HG02798 (cell line): ENCODE results near the gene SLC6A18.
"Not testable (repeated sequence)": the region's sequence is repeated elsewhere in the genome, so short reads cannot be mapped to it uniquely, and the experiment has no call there.

Experiments
- ATAC-seq: cut with Tn5 transposase; IDR thresholded peaks from one replicate; pipeline ENCODE4 v1.9.1; 2021; ENCODE audit warnings: mild to moderate bottlenecking; ENCODE audit not compliant: unreplicated experiment, poor library complexity

SLC6A18 gene

DNA sequence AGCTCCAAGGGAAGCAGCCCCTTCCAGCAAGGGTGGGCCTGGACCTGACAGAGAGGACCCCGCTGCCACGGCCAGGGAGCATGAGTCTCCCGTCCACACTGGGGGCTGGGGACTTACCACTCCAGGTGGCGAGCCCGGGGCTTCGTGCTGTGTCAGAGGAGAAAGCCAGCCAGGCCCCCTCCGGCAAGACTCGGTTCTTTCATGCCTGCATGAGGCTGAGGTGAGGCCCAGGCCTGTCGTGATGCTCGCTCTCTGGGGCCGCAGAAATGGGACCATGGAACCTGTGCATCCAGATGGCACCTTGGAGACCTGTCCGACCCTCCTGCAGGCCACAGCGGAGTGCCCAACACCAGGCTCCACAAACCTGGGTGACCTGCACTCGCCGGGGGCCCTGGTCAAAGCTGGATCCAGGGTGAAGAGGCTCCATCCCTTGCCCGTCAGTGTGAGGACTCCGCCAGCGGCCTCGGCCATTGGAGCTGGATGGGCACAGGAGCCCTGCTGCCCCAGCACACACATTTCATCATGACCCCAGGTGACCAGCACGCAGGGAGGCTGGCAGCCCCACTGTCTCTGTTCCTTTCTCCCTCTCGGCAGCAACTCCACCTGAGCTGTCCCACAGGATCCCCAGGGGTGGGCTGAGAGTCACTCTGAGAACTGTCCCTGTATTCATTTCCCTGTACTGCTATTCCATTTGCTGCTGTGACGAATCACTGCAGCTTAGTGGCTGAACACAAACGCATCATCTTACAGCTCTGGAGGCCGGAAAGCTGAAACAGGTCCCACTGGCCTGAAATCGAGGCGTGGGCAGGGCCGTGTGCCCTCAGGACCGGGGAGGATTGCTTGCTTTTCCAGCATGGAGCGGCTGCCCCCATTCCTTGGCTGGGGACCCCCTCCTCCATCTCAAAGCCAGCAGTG is 24.4 kb downstream of the SLC6A18 start:
- ATAC-seq: no peak

DNA sequence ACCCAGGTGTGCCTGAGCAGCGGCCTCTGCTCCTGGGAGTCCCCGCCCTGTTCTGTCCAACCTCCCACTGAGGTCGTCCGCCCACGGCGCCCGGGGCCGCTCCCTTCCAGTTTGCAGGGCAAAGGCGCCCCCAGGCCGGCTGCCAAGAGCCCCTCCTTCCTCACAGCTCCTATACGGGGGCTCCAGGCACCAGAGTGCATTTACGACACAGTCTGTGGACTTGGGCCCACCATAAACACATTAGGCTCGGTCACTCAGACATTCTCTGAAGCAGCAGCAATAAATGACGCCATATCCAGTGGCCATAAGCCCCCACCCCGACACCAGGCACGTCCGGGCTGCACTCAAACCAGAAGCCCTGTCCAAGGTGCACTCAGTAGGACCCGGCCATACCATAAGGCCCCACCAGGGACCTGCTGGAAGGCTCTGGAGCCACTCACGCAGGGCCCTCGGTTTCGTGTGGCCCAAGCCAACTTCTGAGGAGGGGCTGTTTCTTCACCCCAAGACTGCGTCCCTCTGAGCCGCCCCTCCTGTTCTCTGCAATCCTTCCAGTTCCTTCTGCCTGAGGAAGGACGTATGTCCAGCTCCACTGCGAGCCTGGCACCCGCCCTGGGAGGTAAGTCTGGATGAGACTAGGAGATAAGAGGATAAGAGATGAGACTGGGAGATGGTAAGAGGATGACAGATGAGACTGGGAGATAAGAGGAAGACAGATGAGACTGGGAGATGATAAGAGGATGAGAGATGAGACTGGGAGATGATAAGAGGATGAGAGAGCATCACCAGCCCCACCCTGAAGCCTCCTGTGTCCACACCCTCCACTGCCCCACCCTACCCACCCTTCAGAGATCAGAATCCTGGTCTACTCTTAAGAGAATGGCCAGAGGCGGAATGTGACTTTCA is 26.7 kb downstream of the SLC6A18 start:
- ATAC-seq: no peak

DNA sequence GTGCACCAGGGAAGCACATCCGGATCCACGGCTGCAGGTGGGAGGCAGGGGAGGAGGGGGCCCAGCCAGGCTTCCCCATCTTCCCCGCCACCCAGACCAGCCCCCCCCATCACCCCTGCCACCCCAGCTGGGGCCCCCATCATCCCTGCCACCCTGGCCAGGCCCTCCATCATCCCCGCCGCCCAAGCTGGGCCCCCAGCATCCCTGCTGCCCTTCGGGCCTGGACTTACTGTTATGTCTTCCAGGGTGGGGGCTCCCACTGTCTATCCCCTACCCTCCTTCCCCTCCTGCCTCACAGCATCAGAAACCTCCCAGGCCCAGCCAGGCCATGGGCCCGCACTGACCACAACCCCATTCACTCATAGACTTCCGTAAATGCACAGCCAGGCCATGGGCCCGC is 27.5 kb downstream of the SLC6A18 start:
- ATAC-seq: no peak

DNA sequence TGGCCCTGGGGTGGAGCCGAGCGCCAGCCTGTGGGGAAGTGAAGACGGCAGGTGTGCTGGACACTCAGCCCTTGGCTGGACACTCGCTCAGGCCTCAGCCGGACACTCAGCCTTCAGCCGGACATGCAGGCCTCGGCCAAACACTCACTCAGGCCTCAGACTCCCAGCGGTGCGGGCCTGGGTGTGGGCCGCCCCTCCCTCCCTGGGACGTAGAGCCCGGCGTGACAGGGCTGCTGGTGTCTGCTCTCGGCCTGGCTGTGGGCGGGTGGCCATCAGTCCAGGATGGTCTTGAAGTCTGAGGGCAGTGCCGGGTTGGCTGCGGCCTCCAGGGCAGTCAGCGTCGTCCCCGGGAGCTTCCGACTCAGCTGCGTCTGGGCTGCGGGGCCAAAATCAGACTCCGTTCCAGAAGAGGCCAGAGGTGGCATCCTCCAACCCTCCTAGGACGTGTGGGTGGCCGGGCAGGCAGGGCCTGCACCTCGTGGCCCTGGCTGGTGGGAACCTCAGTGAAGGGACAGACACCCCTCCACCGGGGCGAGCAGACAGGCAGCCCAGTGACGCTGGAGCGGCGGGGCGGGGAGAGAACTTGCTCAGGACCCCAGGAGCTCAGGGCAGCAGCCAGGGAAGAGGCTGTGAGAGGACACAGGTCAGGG is 28.4 kb downstream of the SLC6A18 start:
- no peak for ATAC-seq

DNA sequence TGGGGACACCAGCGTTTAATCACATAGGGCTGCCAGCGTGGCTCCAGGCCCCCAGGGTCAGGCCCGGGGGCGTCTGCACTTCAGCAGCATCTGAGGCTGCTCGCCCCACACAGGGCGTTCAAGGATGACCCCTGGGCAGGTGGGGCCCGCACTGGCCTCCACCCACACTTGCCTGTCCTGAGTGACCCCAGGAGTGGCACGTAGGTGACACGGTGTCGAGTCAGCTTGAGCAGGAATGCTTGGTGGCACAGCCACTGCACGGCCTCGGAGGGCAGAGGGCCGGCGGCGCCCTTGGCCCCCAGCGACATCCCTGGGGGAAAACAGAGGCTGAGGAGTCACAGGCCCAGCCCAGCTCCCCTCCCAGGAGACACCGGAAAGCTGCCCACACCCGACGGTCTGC is 29.0 kb downstream of the SLC6A18 start:
- no peak for ATAC-seq

DNA sequence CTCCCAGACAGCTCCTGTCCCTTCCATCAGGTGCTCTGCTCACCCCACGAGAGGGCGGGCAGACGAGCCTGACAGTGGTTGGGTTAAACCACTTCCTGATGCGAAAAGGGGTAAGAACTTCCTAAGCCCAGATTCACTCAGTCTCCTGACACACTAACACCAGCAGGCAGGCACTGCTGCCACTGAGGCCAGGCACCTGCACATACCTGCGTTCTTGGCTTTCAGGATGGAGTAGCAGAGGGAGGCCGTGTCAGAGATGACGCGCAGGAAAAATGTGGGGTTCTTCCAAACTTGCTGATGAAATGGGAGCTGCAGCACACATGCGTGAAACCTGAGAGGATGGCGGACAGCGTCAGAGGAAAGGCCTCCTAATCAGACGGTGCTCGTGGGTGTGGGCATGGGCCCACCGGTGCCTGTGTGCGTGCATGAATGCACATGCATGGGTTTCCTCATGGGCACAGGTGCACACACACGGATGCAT is 29.9 kb downstream of the SLC6A18 start:
- ATAC-seq: no peak

DNA sequence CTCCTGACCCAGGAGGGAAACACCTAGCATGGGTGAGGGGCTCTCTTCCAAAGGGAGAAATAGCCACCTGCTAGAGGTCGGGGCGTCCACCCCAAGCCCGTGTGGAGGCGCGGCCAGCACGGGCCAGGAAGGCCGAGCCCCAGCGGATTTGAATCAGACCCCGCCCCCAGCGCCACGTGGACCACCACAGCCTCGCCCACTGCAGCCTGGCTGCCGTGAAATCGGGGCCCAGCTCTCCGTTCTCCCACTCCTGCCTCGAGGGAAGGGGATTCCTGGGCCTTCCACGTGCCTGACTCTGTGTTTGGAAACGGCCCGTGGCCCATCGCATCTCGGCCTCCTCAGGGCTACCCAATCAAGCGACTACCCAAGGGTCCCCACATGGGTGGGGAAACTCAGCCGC is 31.6 kb downstream of the SLC6A18 start:
- no peak for ATAC-seq

DNA sequence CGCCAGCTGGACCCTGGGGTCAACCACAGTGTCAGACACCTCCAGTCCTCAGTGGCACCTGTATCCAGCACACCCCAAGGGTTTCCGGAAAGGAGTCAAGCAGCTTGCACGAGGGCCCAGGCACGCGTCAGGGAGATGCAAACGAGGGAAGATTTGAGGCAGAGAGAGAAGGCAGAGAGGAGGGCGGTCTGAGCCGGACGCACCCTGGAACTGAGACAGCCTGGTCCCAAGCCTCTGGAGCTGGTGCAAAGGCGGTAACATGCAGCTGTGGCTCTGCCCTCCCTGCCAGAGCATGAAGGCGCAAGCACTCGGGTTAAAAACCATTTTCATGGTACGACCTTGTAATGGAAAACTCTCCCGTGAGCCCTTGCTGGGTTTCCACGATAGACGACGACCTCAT is 32.2 kb downstream of the SLC6A18 start:
- ATAC-seq: no peak

DNA sequence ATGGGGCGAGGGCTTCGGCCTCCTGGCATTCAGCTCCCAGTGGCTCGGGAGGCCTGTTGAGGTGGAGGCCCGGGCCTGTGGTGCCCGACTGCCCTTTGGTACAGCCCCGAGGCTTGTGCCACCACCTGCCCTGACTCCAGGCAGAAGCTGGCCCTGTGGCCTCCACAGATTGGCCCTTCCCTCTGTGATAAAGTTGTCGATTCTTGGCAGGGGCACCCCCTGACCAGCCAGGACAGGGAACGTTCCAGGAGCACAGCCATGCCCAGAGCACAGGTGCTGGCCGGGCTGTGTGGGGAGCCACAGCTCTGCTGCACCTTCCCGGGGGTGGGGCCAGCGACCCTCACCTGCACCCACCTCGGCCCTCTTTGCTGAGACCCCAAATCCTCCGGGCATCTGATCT is 32.7 kb downstream of the SLC6A18 start:
- ATAC-seq: no peak

DNA sequence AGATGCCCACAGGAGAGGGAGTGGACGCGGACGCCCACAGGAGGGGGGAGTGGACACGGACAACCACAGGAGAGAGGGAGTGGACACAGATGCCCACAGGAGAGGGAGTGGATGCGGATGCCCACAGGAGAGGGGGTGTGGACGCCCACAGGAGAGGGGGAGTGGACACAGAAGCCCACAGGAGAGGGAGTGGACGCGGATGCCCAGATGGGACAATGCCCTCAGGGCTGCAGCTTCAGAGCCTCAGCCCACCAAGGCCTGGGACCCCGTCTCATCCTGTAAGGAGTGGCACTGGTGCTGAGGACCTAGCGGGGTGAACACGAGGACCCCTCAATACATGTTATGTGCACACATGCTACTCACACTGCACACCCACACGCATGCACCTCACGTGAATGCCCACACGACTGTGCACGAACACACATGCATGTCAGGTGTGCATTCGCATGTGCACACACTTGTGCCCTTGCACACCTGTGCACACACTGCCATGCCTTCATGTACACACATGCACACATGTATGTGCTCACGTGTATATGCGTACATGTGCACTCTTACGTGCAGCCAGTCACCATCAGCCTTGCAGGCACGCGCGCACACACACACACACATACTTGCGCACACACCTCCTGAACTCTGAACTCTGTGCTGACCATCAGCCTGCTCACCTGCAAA is 34.8 kb downstream of the SLC6A18 start:
- no peak for ATAC-seq

DNA sequence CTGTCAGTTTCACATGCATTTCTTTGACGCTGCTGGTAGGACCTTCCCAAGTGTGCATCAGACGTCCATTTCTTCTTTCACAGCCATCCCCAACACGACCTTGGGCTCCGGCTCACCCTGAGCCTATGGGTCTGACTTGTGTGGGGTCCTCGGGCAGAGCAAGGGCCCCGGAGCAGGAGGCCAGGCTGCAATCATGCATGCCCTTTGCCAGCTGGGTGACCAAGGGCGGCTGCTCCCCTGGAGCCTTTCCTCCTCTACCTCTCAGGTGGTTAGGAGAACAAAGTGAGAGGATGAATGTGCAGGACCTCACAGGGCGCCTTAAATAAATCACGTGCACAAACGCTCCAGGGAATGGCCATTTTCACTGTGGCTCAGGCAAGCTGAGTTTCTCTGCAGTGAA is 36.5 kb downstream of the SLC6A18 start:
- no peak for ATAC-seq

DNA sequence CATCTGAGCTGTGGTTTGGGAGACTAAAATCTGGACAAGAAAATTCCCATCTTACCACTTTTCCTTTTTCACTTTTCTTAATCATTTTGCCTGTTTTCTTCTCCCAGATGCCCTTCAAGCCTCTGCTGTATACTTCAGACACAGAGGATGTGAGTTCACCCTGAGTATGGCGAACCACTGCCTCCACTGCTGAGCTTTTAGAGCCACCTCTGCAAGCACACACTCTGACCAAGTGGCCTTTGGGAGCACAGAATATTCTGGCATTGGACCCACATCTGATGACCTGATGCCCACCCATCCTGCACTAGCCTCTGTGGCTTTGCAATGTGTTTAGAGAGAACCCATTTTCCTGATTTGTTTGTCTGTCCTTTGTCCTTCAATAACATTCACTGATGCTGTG is 37.2 kb downstream of the SLC6A18 start:
- no peak for ATAC-seq

DNA sequence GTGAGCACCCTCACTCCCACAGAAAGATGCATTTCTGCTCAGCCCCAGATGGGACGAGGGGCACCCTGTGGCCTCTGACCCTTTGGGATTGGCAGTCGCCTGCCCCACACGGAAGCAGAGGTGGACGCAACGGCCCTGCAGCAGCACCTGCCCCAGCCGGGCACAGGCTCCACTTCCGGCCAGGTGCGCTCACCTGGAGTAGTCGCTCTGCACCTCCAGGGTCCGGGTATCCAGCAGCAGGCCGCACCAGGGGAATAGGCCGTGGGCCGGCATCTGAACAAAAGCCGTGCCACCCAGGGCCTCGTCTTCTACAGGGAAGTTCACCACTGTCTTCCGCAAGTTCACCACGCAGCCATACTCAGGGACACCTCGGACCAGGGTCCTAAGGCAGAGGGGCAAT is 39.0 kb downstream of the SLC6A18 start:
- ATAC-seq: no peak

DNA sequence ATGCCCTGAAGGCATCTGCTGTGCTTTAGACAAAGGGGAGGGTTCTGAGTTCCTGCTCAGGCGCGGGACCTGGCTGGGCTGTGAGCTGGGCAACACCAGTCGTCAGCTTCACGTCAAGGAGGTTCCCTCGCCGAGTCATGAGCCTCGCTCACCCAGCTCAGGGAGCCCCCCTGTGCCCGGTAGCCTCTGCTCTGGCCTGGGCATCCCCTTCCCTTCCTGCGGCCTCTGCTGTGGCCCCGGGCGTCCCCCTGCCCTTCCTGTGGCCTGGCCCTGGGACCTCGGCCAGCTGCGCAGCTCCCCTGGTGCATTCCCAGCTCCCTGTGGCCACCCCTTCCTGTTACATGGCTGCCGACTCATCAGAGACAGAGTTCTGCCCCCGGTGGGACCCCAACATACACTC is 39.8 kb downstream of the SLC6A18 start:
- no peak for ATAC-seq

DNA sequence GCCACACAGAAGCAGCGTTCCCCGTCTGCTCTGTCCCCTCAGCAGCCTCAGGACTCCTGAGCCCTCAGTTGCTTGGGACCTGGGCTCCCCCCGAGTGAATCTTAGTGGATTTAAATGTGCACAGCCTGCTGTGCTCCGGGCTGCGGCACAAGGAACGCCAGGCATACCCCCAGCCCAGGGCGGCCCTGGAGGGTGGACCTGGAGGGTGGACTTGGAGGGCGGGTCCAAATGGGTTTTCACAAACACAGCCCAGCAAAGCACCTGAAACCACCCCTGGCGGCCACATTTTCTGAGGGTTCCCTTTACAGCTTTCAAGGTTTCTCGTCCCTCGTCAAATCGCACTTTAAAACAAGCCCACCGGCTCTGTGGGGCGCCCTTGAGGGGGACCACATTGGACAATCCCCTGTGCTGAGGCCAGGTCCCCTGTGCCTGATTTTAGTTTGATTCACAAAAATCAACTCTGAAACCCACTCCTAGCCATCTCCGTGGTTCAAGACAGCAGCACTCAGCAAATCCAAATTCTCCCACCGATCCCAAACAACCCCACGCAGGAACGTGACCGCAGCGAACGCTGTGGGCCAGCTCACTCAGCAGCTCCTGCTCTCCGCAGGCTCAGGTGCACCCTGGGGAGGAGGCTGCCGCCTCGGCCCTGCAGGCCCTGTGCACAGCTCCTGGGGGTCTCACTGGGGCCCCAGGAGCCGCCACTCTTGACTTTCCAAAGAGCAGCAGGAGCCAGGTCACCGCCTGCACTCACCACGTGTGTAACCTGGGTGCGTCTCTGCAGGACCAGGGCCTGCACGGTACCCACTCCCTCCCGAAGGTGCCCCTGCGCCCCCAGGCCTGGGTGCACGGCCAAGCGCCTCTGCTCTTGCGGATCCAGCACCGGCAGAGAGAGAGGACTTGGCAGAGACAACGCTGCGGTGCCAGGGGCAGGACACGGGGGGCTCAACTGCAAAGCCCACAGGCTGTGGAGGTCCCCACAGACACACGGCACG is 40.6 kb downstream of the SLC6A18 start:
- ATAC-seq: no peak

DNA sequence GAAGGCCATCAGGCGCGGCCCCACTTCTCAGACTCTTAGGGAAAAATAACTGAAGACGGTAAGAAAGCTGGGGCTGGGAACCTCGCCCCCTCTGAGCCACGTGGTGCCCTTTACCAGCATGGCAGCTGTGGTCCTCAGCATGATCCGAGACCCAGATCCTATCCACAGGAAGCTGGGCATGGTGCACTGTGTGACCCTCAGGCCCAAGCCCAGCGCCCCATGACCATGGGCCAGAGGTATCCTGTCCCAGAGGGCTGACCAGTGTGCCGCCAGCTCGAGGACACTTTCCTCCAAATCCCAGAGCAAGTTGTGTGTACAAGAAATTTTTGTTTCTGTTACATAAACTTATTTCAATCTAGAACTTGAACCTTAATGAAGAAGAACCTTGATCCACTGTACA is 41.6 kb downstream of the SLC6A18 start:
- ATAC-seq: no peak

DNA sequence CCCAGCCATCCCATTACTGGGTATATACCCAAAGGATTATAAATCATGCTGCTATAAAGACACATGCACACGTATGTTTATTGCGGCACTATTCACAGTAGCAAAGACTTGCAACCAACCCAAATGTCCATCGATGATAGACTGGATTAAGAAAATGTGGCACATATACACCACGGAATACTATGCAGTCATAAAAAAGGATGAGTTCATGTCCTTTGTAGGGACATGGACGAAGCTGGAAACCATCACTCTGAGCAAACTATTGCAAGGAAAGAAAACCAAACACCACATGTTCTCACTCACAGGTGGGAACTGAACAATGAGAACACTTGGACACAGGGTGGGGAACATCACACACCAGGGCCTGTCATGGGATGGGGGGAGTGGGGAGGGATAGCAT is 42.3 kb downstream of the SLC6A18 start:
- not testable (repeated sequence) for ATAC-seq

DNA sequence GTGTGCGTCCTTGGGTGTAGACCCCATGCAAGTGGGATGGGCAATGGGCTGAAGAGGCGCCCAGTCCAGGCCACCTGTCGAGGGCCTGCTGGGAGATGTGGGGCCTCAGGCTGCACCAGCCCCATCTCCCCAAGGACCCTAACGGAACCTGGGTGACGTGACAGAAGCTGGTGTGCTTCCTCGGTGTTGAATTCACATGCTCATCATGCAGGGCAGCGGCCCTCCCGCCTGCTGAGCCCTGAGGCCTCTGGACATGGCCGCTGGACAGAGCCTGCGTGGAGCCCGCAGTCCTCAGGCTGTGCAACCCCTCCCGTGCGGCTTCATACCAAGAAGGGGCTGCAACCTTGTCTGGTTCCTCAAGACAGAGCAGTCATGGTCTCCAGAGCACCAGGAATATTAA is 42.9 kb downstream of the SLC6A18 start:
- no peak for ATAC-seq

DNA sequence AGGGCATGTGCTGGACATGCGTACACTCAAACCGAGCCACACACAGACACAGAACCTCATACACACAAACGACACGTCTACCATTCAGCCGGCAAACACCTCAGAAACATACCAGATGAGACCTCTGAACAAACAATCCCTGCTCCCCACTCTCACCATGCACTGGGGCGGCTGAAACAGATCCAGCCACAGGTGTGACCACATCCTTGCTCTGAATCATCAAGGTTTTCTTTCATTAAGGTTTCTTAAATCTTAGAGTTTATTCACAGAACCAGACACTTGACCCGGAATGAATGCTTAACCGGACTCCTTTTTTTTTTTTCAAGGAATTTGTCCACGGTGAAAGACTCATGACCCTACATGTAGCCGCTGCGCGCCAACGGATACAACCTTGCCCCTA is 43.5 kb downstream of the SLC6A18 start:
- no peak for ATAC-seq
